ENCODE results near the gene CYP2D6. TPM values are rescaled to one million over a fixed set of nuclear protein-coding genes. Genes with fewer than 3 reads are reported as not detected.

The CYP2D6 gene
- total and polyA plus RNA-seq, 2 of the 13 experiments (the other 11 are each of a cell fraction or from before 2014, with no cell fraction given): 1.0 to 3.7 TPM

- 0 out of 2 replicates have a peak, but pooled peaks have one; percentile 22 for TF ChIP-seq KIAA2018 (CRISPR knock-in tag; IDR thresholded peaks at IDR 0.05; ENCODE audit: borderline replicate concordance)
- TF ChIP-seq FOXA1 (IDR thresholded peaks at IDR 0.05): no peak
- TF ChIP-seq FOXA1 (CRISPR knock-in tag; IDR thresholded peaks at IDR 0.05): peak; percentile 56; the same call in 1 of the 2 replicates
- TF ChIP-seq ZNF503 (CRISPR knock-in tag; IDR thresholded peaks at IDR 0.05): 0 out of 2 replicates have a peak, but pooled peaks have one; percentile 29
- TF ChIP-seq ZNF557 (CRISPR knock-in tag; IDR thresholded peaks at IDR 0.05): no peak
- TF ChIP-seq ZBTB40 (IDR thresholded peaks at IDR 0.05): no peak
- 0 out of 2 replicates have a peak, but pooled peaks have one; percentile 46 for TF ChIP-seq ZBTB40 (CRISPR knock-in tag; IDR thresholded peaks at IDR 0.05)
- TF ChIP-seq ZNF781 (CRISPR knock-in tag; IDR thresholded peaks at IDR 0.05; ENCODE audit: borderline replicate concordance, not compliant biosample characterization): peak; percentile 47
Measured at GRCh38 chr22:42079319-42080251, 51.0 kb downstream of the CYP2D6 start, which contains the start of gene SMDT1 (continued).

All from HepG2 (cell line).